Activated naive CD8-positive, alpha-beta T cell treated with anti-CD3 and anti-CD28 coated beads for 36 hours (primary cell): ENCODE measurements around the gene MAP7D2. TPM values are rescaled to one million over a fixed set of nuclear protein-coding genes. Genes with fewer than 3 reads are reported as not detected.
"Not testable (repeated sequence)": the region's sequence is repeated elsewhere in the genome, so short reads cannot be mapped to it uniquely, and the experiment has no call there.

Experiments used
- DNase-seq: peaks from one replicate; pipeline ENCODE4 v3.0.0; 2021
- H3K27ac Mint-ChIP-seq: one replicate; pipeline ENCODE4 v1.8.0; 2022; ENCODE audit warnings: mild to moderate bottlenecking, moderate library complexity, mixed read lengths
- H3K27me3 Mint-ChIP-seq: one replicate; pipeline ENCODE4 v1.8.0; 2022; ENCODE audit warnings: mild to moderate bottlenecking, mixed read lengths
- H3K36me3 Mint-ChIP-seq: one replicate; pipeline ENCODE4 v1.8.0; 2021; ENCODE audit warnings: mild to moderate bottlenecking, mixed read lengths
- H3K4me1 Mint-ChIP-seq: one replicate; pipeline ENCODE4 v1.8.0; 2021; ENCODE audit warnings: mixed read lengths
- H3K4me3 Mint-ChIP-seq: one replicate; pipeline ENCODE4 v1.8.0; 2022; ENCODE audit warnings: mild to moderate bottlenecking, moderate library complexity, mixed read lengths
- H3K9me3 Mint-ChIP-seq: one replicate; pipeline ENCODE4 v1.8.0; 2022; ENCODE audit warnings: mixed read lengths
- total RNA-seq, 2 experiments: library from RNA; stranded (reverse); gene quantifications; one replicate each; pipeline ENCODE4 v1.2.3, GENCODE V29; 2021

The MAP7D2 gene
- total RNA-seq, 2 experiments from 2014 or later, result 0.70 to 0.90 TPM

DNA sequence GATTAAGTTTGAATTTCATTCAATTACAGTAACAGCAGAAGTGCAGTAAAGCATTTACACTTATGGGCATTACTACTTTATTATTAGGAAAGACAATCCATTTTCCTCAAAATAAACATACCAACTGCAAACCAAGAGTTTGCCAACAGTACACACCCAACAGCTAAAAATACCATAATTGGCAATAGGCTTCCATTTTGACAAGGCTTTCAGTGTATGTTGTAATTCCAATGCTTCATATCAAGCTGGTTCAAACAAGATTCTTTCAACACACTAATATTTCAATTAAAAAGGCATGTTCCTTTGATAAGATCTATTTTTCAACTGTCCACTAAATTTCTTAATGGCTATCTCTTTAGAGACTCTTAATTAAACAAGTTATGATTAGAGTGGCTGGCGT, 12.8 kb upstream of the MAP7D2 start:
- no peak overlapping the region for H3K4me3 Mint-ChIP-seq
- H3K9me3 Mint-ChIP-seq, result no peaks in the 10 kb centered on the region
- no peaks in the 10 kb centered on the region for H3K36me3 Mint-ChIP-seq
- no peak for DNase-seq
- no peak overlapping the region for H3K27ac Mint-ChIP-seq
- H3K27me3 Mint-ChIP-seq, result no peaks in the 10 kb centered on the region
- peaks cover 2% of the 10 kb centered on the region for H3K4me1 Mint-ChIP-seq

DNA sequence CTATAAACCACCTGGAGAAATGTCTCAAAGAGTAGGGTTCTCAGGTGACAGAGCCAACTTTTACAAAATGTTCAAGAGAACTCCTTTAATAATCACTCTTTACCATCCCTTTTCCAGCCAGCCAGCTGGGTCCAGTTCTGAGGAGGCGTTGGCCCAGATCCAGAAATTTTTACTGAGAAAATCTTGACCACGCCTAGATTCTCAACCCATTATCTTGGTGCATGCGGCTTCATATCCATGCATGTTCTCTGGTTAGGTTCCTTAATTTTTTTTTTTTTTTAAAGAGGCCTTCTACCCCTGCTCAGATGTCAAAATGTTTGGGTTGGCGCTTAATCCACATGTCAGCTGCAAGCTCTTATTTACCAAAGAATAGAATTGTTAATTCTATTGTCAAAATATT, 12.0 kb upstream of the MAP7D2 start:
- peaks cover 3% of the 10 kb centered on the region for H3K36me3 Mint-ChIP-seq
- peaks cover 2% of the 10 kb centered on the region for H3K4me1 Mint-ChIP-seq
- H3K4me3 Mint-ChIP-seq, result no peak overlapping the region
- no peak for DNase-seq
- H3K9me3 Mint-ChIP-seq, result no peaks in the 10 kb centered on the region
- H3K27me3 Mint-ChIP-seq, result no peaks in the 10 kb centered on the region
- H3K27ac Mint-ChIP-seq, result no peak overlapping the region

GRCh38 chrX:20127440-20127839, 10.7 kb upstream of the MAP7D2 start:
- not testable (repeated sequence) for H3K4me3 Mint-ChIP-seq, H3K4me1 Mint-ChIP-seq, DNase-seq, H3K27me3 Mint-ChIP-seq, H3K9me3 Mint-ChIP-seq, H3K36me3 Mint-ChIP-seq, H3K27ac Mint-ChIP-seq

GRCh38 chrX:20126833-20127232, 10.1 kb upstream of the MAP7D2 start:
- DNase-seq, H3K36me3 Mint-ChIP-seq, H3K4me3 Mint-ChIP-seq: not testable (repeated sequence)

GRCh38 chrX:20124964-20125363, 8.3 kb upstream of the MAP7D2 start:
- Mint-ChIP-seq H3K27me3 (no peaks in the 10 kb centered on the region), H3K4me1 (peaks cover 2% of the 10 kb centered on the region), H3K27ac (no peak overlapping the region), H3K36me3 (peaks cover 3% of the 10 kb centered on the region), H3K4me3 (no peak overlapping the region), H3K9me3 (no peaks in the 10 kb centered on the region)
- DNase-seq, result no peak

More at GRCh38 chrX:20126833-20127232, 10.1 kb upstream of the MAP7D2 start:
- not testable (repeated sequence) for H3K4me1 Mint-ChIP-seq, H3K27ac Mint-ChIP-seq, H3K9me3 Mint-ChIP-seq, H3K27me3 Mint-ChIP-seq

DNA sequence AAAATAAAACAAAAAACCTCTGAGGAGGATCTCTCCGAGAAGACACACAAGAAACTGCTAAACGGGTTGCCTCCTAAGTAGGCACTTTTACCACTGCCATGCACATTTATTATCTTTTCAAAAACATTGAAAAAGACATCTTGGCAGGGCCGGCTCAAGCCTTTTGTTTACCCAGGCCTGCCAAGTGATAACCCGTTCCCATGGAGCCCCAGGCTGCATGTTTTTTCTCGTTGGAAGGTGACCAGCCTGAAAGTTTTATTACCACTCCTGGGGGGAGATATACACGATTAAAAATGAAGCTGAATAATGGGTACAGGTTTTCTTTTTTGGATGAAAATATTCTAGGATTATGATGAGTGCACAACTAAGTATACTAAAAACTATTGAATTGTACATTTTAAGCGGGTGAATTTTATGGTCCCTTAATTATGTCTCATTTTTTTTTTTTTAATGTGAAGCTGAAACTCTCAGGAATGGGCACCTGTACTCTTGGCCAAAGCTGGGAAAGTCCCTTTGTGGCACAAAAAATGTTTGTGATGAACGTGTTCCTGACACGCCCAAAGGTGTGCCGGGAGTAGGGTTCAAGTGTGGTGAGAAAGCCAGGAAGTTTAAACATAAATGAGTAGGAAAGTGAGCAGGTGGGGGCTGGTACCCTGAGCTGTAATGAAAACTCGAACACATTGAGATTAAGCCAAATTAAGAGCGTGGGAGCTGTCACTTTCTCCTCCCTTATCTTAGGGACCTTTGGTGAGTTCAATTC, 1.5 kb upstream of the MAP7D2 start:
- no peak overlapping the region for H3K4me3 Mint-ChIP-seq
- no peaks in the 10 kb centered on the region for H3K36me3 Mint-ChIP-seq
- no peaks in the 10 kb centered on the region for H3K9me3 Mint-ChIP-seq
- H3K4me1 Mint-ChIP-seq, result no peaks in the 10 kb centered on the region
- H3K27me3 Mint-ChIP-seq, result peaks cover 19% of the 10 kb centered on the region
- no peak overlapping the region for H3K27ac Mint-ChIP-seq
- DNase-seq, result no peak

DNA sequence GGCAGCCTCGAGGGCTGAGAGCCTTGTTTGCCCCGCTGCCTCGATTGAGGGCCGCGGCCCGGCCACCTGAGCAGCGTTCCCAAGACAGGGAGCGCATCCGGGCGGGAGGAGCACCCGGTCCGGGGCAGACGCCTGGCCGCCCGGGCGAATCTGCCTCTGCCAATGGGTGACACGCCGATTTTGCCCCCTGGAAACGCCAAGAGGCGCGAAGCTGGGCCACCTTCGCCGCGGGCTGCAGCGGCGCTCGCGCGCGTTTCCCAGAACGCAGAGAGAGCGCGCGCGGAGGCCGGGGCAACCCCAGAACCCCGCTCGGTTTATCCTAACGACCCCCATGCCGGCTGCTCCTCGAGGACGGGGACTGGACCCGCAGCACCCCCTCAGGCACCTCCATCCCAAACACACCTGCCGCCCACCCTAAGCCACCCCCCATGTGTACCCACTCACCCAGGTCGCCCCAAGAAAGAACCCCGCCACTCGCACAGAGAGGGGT, 575 bp downstream of the MAP7D2 start:
- no peaks in the 10 kb centered on the region for H3K36me3 Mint-ChIP-seq
- H3K4me3 Mint-ChIP-seq, result peak overlapping the region; percentile 65
- no peaks in the 10 kb centered on the region for H3K9me3 Mint-ChIP-seq
- no peak overlapping the region for H3K27ac Mint-ChIP-seq
- H3K4me1 Mint-ChIP-seq, result no peaks in the 10 kb centered on the region
- DNase-seq, result peak; percentile 3
- H3K27me3 Mint-ChIP-seq, result peaks cover 19% of the 10 kb centered on the region

GRCh38 chrX:20112022-20112774, 4.5 kb downstream of the MAP7D2 start:
- Mint-ChIP-seq H3K27ac (no peak overlapping the region), H3K27me3 (peaks cover 19% of the 10 kb centered on the region), H3K4me1 (no peaks in the 10 kb centered on the region), H3K4me3 (no peak overlapping the region), H3K36me3 (no peaks in the 10 kb centered on the region), H3K9me3 (no peaks in the 10 kb centered on the region)
- DNase-seq, result no peak

- no peaks in the 10 kb centered on the region for H3K36me3 Mint-ChIP-seq
These were observed 5.4 kb downstream of the MAP7D2 start for GRCh38 chrX:20111271-20111670.

DNA sequence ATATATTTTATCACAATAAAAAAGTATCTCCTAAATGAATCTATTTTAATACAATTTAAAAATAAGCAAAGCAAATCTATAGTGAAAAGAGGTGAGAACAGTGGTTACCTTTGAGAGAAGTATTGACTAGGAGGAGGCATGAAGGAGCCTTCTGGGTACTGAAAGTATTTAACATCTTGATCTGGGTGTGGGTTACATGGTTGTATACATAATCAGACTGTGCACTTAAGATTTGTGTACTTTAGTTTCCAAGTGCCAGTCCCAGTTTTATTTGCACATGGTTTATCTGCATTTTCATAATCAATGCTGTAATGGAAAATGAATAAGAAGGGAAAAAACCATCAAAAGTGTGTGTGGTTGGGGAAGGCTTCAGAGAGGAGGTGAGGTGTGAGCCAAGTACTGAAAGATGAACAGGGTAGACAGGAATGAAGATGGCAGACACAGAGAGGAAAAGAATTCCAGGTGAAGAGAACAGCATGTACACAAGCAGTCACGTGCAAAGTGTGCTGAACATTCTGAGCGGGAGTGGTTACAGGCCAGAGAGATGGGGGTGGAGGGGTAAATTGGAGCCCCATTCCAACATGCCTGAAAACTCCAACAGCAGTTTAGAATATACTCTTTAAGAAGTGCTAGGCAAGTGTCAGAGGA, 14.6 kb downstream of the MAP7D2 start:
- Mint-ChIP-seq H3K36me3 (no peaks in the 10 kb centered on the region), H3K27ac (no peak overlapping the region), H3K4me3 (no peak overlapping the region), H3K4me1 (peaks cover 6% of the 10 kb centered on the region), H3K27me3 (no peaks in the 10 kb centered on the region), H3K9me3 (no peaks in the 10 kb centered on the region)
- DNase-seq, result no peak

More at GRCh38 chrX:20111271-20111670, 5.4 kb downstream of the MAP7D2 start:
- Mint-ChIP-seq H3K4me3 (no peak overlapping the region), H3K27ac (no peak overlapping the region), H3K9me3 (no peaks in the 10 kb centered on the region), H3K27me3 (peaks cover 19% of the 10 kb centered on the region), H3K4me1 (no peaks in the 10 kb centered on the region)
- no peak for DNase-seq

DNA sequence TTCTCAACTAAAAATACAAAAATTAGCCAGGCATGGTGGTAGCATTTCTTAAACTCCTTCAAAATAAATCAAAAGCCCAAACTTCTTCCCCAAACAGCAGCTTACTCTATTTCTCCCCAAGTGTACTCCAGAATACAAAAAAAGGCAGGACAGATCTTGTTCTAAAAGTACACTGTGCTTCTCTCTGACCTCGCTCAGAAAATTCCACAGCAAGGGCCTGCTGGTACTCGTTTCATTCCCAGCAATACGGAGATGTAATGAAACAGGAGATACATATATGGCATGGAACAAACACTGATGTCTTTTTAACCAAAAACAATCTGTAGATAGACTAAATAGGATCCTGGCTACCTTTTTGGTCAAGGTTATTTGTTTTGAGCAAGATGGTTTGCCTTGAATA, 25.2 kb downstream of the MAP7D2 start:
- H3K36me3 Mint-ChIP-seq, result no peaks in the 10 kb centered on the region
- no peak overlapping the region for H3K4me3 Mint-ChIP-seq
- H3K4me1 Mint-ChIP-seq, result no peaks in the 10 kb centered on the region
- no peaks in the 10 kb centered on the region for H3K9me3 Mint-ChIP-seq
- H3K27ac Mint-ChIP-seq, result no peak overlapping the region
- no peak for DNase-seq
- peaks cover 3% of the 10 kb centered on the region for H3K27me3 Mint-ChIP-seq

DNA sequence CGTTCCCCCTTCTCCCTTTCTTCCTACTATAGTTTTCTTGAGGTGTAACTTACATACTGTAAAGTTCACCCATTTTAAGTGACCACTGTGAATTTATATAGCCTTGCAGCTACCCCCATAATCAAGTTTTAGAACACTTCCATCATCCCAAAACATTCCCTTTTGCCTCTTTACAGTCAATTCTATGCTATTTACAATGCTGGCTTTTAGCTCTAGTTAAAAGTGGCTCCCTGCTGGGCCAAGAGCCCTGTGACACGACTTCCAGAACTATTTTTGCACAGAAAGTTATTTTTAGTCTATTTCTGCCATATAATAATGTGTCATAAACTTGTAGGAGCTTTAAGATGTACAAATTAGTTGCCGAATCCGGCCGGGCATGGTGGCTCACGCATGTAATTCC, 26.9 kb downstream of the MAP7D2 start:
- Mint-ChIP-seq H3K4me3 (no peak overlapping the region), H3K36me3 (no peaks in the 10 kb centered on the region), H3K27me3 (peaks cover 3% of the 10 kb centered on the region), H3K27ac (no peak overlapping the region), H3K9me3 (no peaks in the 10 kb centered on the region), H3K4me1 (no peaks in the 10 kb centered on the region)
- DNase-seq, result no peak

DNA sequence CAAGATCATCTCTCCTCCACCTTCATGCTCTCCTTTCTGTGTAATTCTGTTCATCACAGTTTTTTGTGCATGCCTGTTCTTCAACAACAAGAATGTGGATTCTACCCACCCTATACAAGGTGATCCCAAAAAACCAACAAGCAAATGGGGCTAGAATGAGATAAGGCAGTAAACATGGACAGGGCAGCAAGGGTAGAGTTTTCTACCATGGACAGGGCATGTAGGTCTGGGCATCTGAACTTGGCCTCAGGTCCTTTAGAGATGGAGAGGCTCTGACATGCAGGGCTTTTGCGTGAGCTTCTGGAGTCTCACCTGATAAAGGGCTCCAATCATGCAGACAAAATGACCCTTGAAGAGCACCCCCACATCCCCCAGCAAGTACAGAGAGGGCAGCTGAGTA, 36.4 kb downstream of the MAP7D2 start:
- H3K4me1 Mint-ChIP-seq, result no peaks in the 10 kb centered on the region
- no peaks in the 10 kb centered on the region for H3K9me3 Mint-ChIP-seq
- no peaks in the 10 kb centered on the region for H3K27me3 Mint-ChIP-seq
- no peak overlapping the region for H3K27ac Mint-ChIP-seq
- no peak overlapping the region for H3K4me3 Mint-ChIP-seq
- H3K36me3 Mint-ChIP-seq, result no peaks in the 10 kb centered on the region
- DNase-seq, result no peak

GRCh38 chrX:20071511-20072079, 45.1 kb downstream of the MAP7D2 start:
- no peaks in the 10 kb centered on the region for H3K27me3 Mint-ChIP-seq
- no peak for DNase-seq
- peaks cover 2% of the 10 kb centered on the region for H3K4me1 Mint-ChIP-seq
- H3K27ac Mint-ChIP-seq, result no peak overlapping the region
- no peaks in the 10 kb centered on the region for H3K9me3 Mint-ChIP-seq
- H3K36me3 Mint-ChIP-seq, result no peaks in the 10 kb centered on the region
- H3K4me3 Mint-ChIP-seq, result no peak overlapping the region
